H1 (cell line): Measurements from ENCODE around the gene VEZT. TPM values are rescaled to one million over a fixed set of nuclear protein-coding genes. Genes with fewer than 3 reads are reported as not detected.

Source experiments
- CTCF ChIA-PET: fragments of 300-600 bp; sonication (Branson Sonifier 250); formaldehyde crosslinking; loops from one replicate; lab custom pipeline; 2021; ENCODE audit not compliant: partially characterized antibody; lab: Charles Lee
- POLR2A ChIA-PET: fragments of 300-600 bp; sonication (Branson Sonifier 250); formaldehyde crosslinking; loops from one replicate; lab custom pipeline; 2021; ENCODE audit warnings: inconsistent platforms; ENCODE audit not compliant: partially characterized antibody; lab: Charles Lee
- DNase-seq, 2 experiments: peaks; one replicate each; pipeline versions ENCODE4 v3.0.0 to v3.0.0-alpha.2; 2010 to 2022; ENCODE audit warnings: low spot score in 2 of 2, low read depth in 1 of 2, mixed read lengths in 1 of 2
- FAIRE-seq: peaks from 2 replicates; lab custom pipeline; 2011; peaks lifted over from hg19 to GRCh38; lab: Jason Lieb, UNC
- H2AFZ ChIP-seq: 2 replicates; pipeline ENCODE4 v1.8.1; 2012; ENCODE audit warnings: low read length, inconsistent platforms
- H2AK5ac ChIP-seq: 2 replicates; pipeline ENCODE4 v1.6.1; 2013; ENCODE audit warnings: low read depth, low read length
- H2BK120ac ChIP-seq: replicated peaks from 2 replicates; pipeline ENCODE3; 2013; ENCODE audit warnings: low read depth, low read length, inconsistent platforms
- H2BK12ac ChIP-seq: 2 replicates; pipeline ENCODE4 v1.6.1; 2013; ENCODE audit warnings: low read depth, low read length
- H2BK15ac ChIP-seq: 2 replicates; pipeline ENCODE4 v1.6.1; 2013; ENCODE audit warnings: low read length
- H2BK20ac ChIP-seq: 2 replicates; pipeline ENCODE4 v1.6.1; 2013; ENCODE audit warnings: low read length
- H2BK5ac ChIP-seq: 2 replicates; pipeline ENCODE4 v1.6.1; 2013; ENCODE audit warnings: low read depth, low read length
- H3K14ac ChIP-seq: 2 replicates; pipeline ENCODE4 v1.6.1; 2013; ENCODE audit warnings: inconsistent platforms; ENCODE audit not compliant: insufficient read length
- H3K18ac ChIP-seq: 2 replicates; pipeline ENCODE4 v1.6.1; 2013; ENCODE audit warnings: low read length; ENCODE audit errors: extremely low read depth
- H3K23ac ChIP-seq: 2 replicates; pipeline ENCODE4 v1.6.1; 2013; ENCODE audit warnings: inconsistent platforms; ENCODE audit not compliant: insufficient read length
- H3K23me2 ChIP-seq: 2 replicates; pipeline ENCODE4 v1.6.1; 2013; ENCODE audit warnings: low read depth, low read length
- H3K27ac ChIP-seq: 2 replicates; pipeline ENCODE4 v1.6.1; 2011; ENCODE audit warnings: low read depth, low read length, inconsistent platforms
- H3K27me3 ChIP-seq, 4 experiments: replicated peaks in 1 of 4; 1 replicate in 1 of 4; 2 replicates in 3 of 4; pipeline versions ENCODE4 v1.6.1 to v1.8.1; 2011 to 2013; ENCODE audit warnings: low read length in 3 of 4, mild to moderate bottlenecking in 3 of 4, inconsistent platforms in 2 of 4, mixed read lengths in 2 of 4, moderate library complexity in 1 of 4; ENCODE audit not compliant: control insufficient read depth in 3 of 4, insufficient read depth in 3 of 4; ENCODE audit errors: extremely low read depth in 1 of 4
- H3K36me3 ChIP-seq, 4 experiments: 2 replicates each; pipeline versions ENCODE4 v1.6.1 to v1.8.1; 2011 to 2013; ENCODE audit warnings: mild to moderate bottlenecking in 4 of 4, low read length in 3 of 4, moderate library complexity in 2 of 4, control low read depth in 1 of 4, inconsistent platforms in 1 of 4; ENCODE audit not compliant: insufficient read depth in 4 of 4, control insufficient read depth in 2 of 4
- H3K4ac ChIP-seq: replicated peaks from 2 replicates; pipeline ENCODE3; 2013; ENCODE audit warnings: low read length, low read depth, mixed read lengths, inconsistent platforms; ENCODE audit not compliant: insufficient read length
- H3K4me1 ChIP-seq, 4 experiments: replicated peaks in 1 of 4; 1 replicate in 1 of 4; 2 replicates in 3 of 4; pipeline versions ENCODE4 v1.6.1 to v1.8.1; 2011 to 2013; ENCODE audit warnings: low read length in 3 of 4, inconsistent platforms in 2 of 4, mixed read lengths in 1 of 4; ENCODE audit not compliant: insufficient read depth in 4 of 4, control insufficient read depth in 3 of 4
- H3K4me2 ChIP-seq, 2 experiments: 2 replicates each; pipeline versions ENCODE4 v1.6.1 to v1.8.1; 2011 to 2013; ENCODE audit warnings: low read depth in 2 of 2, low read length in 2 of 2, control low read depth in 1 of 2, inconsistent platforms in 1 of 2, mild to moderate bottlenecking in 1 of 2; ENCODE audit not compliant: insufficient read depth in 1 of 2
- H3K4me3 ChIP-seq, 4 experiments: fragments of 200-600, 300-600 bp in 1 of 4; sonication (generic), shearing (Covaris generic), sonication (Bioruptor Twin) in 1 of 4; 2 replicates each; pipeline versions ENCODE4 v1.5.1 to v1.8.1; 2011 to 2016; ENCODE audit warnings: low read length in 4 of 4, low read depth in 3 of 4, control low read depth in 2 of 4, inconsistent platforms in 2 of 4, mild to moderate bottlenecking in 2 of 4, mixed read lengths in 1 of 4, moderate library complexity in 1 of 4; ENCODE audit not compliant: insufficient read depth in 2 of 4; ENCODE audit errors: extremely low read depth in 1 of 4
- H3K56ac ChIP-seq: replicated peaks from 2 replicates; pipeline ENCODE3; 2013; ENCODE audit warnings: low read depth, mild to moderate bottlenecking, mixed read lengths, low read length, inconsistent platforms; ENCODE audit not compliant: insufficient read length
- H3K79me1 ChIP-seq: 2 replicates; pipeline ENCODE4 v1.6.1; 2013; ENCODE audit warnings: low read depth, low read length, control low read depth
- H3K79me2 ChIP-seq, 2 experiments: 2 replicates each; pipeline versions ENCODE4 v1.6.1 to v1.8.1; 2012 to 2013; ENCODE audit warnings: low read length in 2 of 2, mild to moderate bottlenecking in 2 of 2, inconsistent platforms in 1 of 2; ENCODE audit not compliant: insufficient read depth in 2 of 2, control insufficient read depth in 1 of 2
- H3K9ac ChIP-seq, 4 experiments: replicated peaks in 1 of 4; 1 replicate in 1 of 4; 2 replicates in 3 of 4; pipeline versions ENCODE4 v1.6.1 to v1.8.1; 2011 to 2013; ENCODE audit warnings: low read depth in 3 of 4, low read length in 3 of 4, control low read depth in 2 of 4, mild to moderate bottlenecking in 2 of 4, moderate library complexity in 2 of 4, inconsistent platforms in 1 of 4; ENCODE audit errors: extremely low read depth in 1 of 4
- H3K9me3 ChIP-seq, 2 experiments: 2 replicates each; pipeline versions ENCODE4 v1.6.1 to v1.8.1; 2012 to 2013; ENCODE audit warnings: mild to moderate bottlenecking in 2 of 2, moderate library complexity in 2 of 2, control low read depth in 1 of 2, inconsistent platforms in 1 of 2, low read depth in 1 of 2, low read length in 1 of 2, mixed read lengths in 1 of 2; ENCODE audit not compliant: insufficient read depth in 2 of 2
- H4K20me1 ChIP-seq, 2 experiments: replicated peaks in 1 of 2; 2 replicates each; pipeline versions ENCODE3 to v1.8.1; 2011 to 2013; ENCODE audit warnings: inconsistent platforms in 2 of 2, low read length in 2 of 2, mild to moderate bottlenecking in 1 of 2; ENCODE audit not compliant: insufficient read depth in 2 of 2, control insufficient read depth in 1 of 2
- H4K5ac ChIP-seq: 2 replicates; pipeline ENCODE4 v1.6.1; 2013; ENCODE audit warnings: low read length, low read depth, mixed read lengths, inconsistent platforms; ENCODE audit not compliant: insufficient read length
- H4K8ac ChIP-seq: 2 replicates; pipeline ENCODE4 v1.8.0; 2013; ENCODE audit warnings: mild to moderate bottlenecking, moderate library complexity, low read length, inconsistent platforms; ENCODE audit not compliant: insufficient read depth; ENCODE audit errors: extremely low read depth
- H4K91ac ChIP-seq: replicated peaks from 2 replicates; pipeline ENCODE3; 2013; ENCODE audit warnings: low read length, mixed read lengths, inconsistent platforms; ENCODE audit not compliant: insufficient read length
- BACH1 ChIP-seq: IDR thresholded peaks from 2 replicates; pipeline ENCODE4 v1.6.1; 2012; ENCODE audit warnings: low read length, improper control_type of control experiment
- EP300 ChIP-seq, 2 experiments: IDR thresholded peaks; 1 replicate in 1 of 2; 2 replicates in 1 of 2; pipeline ENCODE4 v1.6.1; 2011 to 2012; ENCODE audit warnings: low read depth in 2 of 2, low read length in 2 of 2, mild to moderate bottlenecking in 2 of 2, borderline replicate concordance in 1 of 2, inconsistent platforms in 1 of 2, moderate library complexity in 1 of 2
- RBBP5 ChIP-seq: IDR thresholded peaks from 2 replicates; pipeline ENCODE4 v1.7.1; 2012; ENCODE audit warnings: low read depth, mild to moderate bottlenecking, inconsistent platforms, low read length, moderate library complexity, borderline replicate concordance
- SP4 ChIP-seq: IDR thresholded peaks from 2 replicates; pipeline ENCODE4 v1.6.1; 2012; ENCODE audit warnings: low read length, inconsistent platforms
- WGBS, 2 experiments: shearing (Covaris generic) in 1 of 2; methylation state at CpG; one replicate each; pipeline versions ENCODE4 v1.1.6 to v1.1.7; 2013 to 2015; ENCODE audit warnings: low lambda C conversion rate in 2 of 2, mixed read lengths in 2 of 2, inconsistent platforms in 1 of 2, low coverage in 1 of 2, missing lambda C conversion rate in 1 of 2; ENCODE audit not compliant: insufficient replicate concordance in 2 of 2, insufficient coverage in 1 of 2, insufficient read length in 1 of 2; ENCODE audit errors: extremely low coverage in 1 of 2, missing lambda C conversion rate in 1 of 2; 5-methylcytosine and 5-hydroxymethylcytosine counted together
- polyA plus RNA-seq, 7 experiments: library from polyadenylated mRNA; depleted of rRNA in 3 of 7; stranded (reverse) in 5 of 7; unstranded in 2 of 7; fragments of >200 nt in 5 of 7; fragments of 200-250 nt in 2 of 7; gene quantifications; 1 replicate in 5 of 7; 2 replicates in 1 of 7; 4 replicates in 1 of 7; pipeline versions ENCODE4 v1.2.1 to v1.2.3, GENCODE V29; 2011 to 2013; ENCODE audit warnings: missing spikeins in 2 of 7, mixed read lengths in 2 of 7
- total RNA-seq: library from RNA; stranded (reverse); fragmentation: NEBNext Ultra II Directional; extraction: Animal tissue kit (Norgen Biotek cat#: 25700); gene quantifications from 2 replicates; pipeline ENCODE4 v1.2.1, GENCODE V29; 2021

Gene VEZT
- total and polyA plus RNA-seq, 2 of the 8 experiments (the other 6 are each of a cell fraction or from before 2014, with no cell fraction given): 44.0 to 56.1 TPM

DNA sequence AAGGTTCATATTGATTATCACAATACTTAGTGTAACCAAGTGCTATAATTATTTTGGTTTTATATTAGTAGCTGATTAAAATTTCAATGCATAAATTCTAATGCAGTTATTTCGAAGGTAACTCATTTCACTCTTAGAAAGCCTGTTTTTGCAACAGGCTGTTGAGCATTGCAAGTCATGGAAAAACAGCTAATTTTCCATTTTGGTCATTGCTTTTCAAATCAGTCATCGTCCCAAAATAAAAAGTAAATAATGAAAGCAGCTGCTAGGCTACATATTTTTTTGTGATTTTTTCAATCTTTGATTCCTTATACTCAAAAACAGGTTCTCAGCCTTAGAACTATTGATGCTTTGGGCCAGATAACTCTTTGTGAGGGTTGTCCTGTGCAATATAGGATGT lies 22.9 kb downstream of the VEZT start:
- Histone ChIP-seq H3K23me2 (no peaks in the 10 kb centered on the region), H3K79me1 (no peaks in the 10 kb centered on the region; the same call in 1 of the 2 replicates), H3K9ac (no peak overlapping the region), H3K14ac (no peak overlapping the region), H3K56ac (no peak overlapping the region), H2BK5ac (no peak overlapping the region), H4K5ac (no peak overlapping the region), H3K4ac (no peak overlapping the region), H4K91ac (no peak overlapping the region), H3K27me3 (no peaks in the 10 kb centered on the region), H2AFZ (no peak overlapping the region), H3K23ac (no peak overlapping the region), H3K4me1 (no peaks in the 10 kb centered on the region), H3K27ac (no peak overlapping the region), H4K8ac (no peak overlapping the region), H3K18ac (no peak overlapping the region), H3K4me2 (no peak overlapping the region), H2BK12ac (no peak overlapping the region), H2AK5ac (no peak overlapping the region), H3K79me2 (peaks cover 0 to 81% of the 10 kb centered on the region in 2 experiments; a peak in 3 of 4 replicates), H2BK15ac (no peak overlapping the region), H2BK20ac (no peak overlapping the region), H2BK120ac (no peak overlapping the region), H3K36me3 (peaks cover 0 to 12% (median 5%) of the 10 kb centered on the region in 4 experiments; a peak in 2 of 8 replicates), H3K4me3 (no peak overlapping the region), H3K9me3 (peaks cover 0 to 8% of the 10 kb centered on the region in 2 experiments; a peak in 1 of 4 replicates), H4K20me1 (peaks cover 0 to 6% of the 10 kb centered on the region in 2 experiments)
- ChIA-PET POLR2A (interaction anchor here (1.3 kb wide), 1 partner anchor 10 kb away, joined by 3 read pairs; no protein-coding TSS in a partner anchor), CTCF (interaction anchor here (0.6 kb wide), 1 partner anchor 167 kb away, joined by 3 read pairs; no protein-coding TSS in a partner anchor)
- DNase-seq (no peak), FAIRE-seq (no peak)
- 89% methylated on average over 2 of the region's 2 CpGs; no CpG with 5 or more reads in 1 of the 2 experiments for WGBS, 2 experiments
- TF ChIP-seq SP4 (no peak), BACH1 (no peak), EP300 (IDR thresholded peaks at IDR 0.05; ENCODE audit: borderline replicate concordance in 1 of 2, low read depth in 2 of 2, low read length in 2 of 2) (no peak), RBBP5 (no peak)
